GM23248 (cell line): ENCODE results near the gene FCER2.

ENCODE experiments used
- EZH2 ChIP-seq: fragments of 200-600 bp; sonication (generic); IDR thresholded peaks from 2 replicates; pipeline ENCODE4 v1.6.1; 2018; ENCODE audit warnings: antibody characterized with exemption, mild to moderate bottlenecking; ENCODE audit not compliant: insufficient read depth, poor library complexity, severe bottlenecking
- EZH2phosphoT487 ChIP-seq: fragments of 200-600 bp; sonication (generic); IDR thresholded peaks from 2 replicates; pipeline ENCODE4 v1.6.1; 2018; ENCODE audit warnings: antibody characterized with exemption, moderate library complexity, mild to moderate bottlenecking, low read depth; ENCODE audit not compliant: insufficient read depth

DNA sequence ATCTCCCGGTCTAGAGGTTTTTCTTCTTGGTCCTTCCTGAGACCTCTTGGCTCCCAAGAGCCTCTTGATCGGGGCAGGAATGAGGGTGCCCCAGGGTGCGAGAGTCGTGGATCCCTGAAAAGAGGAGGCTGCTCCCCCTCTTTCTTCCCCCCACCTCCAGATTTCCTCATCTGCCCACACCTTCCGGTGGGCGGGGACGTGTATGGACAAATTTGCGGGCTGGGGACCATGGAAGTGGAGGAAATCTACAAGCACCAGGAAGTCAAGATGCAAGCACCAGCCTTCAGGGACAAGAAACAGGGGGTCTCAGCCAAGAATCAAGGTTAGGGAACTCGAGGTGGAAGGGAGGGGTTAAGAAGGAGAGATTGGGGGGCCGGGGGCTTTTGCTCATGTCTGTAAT is 25.1 kb downstream of the FCER2 start, which contains the start of gene MCEMP1:
- TF ChIP-seq EZH2phosphoT487 (no peak), EZH2 (no peak)
